Peyer's patch (tissue), 4 donors: ENCODE results near the gene RPTOR.

Experiments
- CTCF ChIP-seq, 6 experiments: fragments of 450-650 bp in 4 of 6; fragments of 200-600 bp in 2 of 6; sonication (generic) in 1 of 6; IDR thresholded peaks; one replicate each; pipeline ENCODE4 v1.5.1; 2017 to 2019; ENCODE audit warnings: antibody characterized with exemption in 6 of 6, mild to moderate bottlenecking in 3 of 6, moderate library complexity in 1 of 6
- POLR2A ChIP-seq, 2 donors: fragments of 450-650 bp; IDR thresholded peaks; one replicate each; pipeline ENCODE4 v1.5.1; 2017; ENCODE audit warnings: antibody characterized with exemption in 2 of 2, mild to moderate bottlenecking in 2 of 2, moderate library complexity in 2 of 2

- TF ChIP-seq POLR2A (IDR thresholded peaks at IDR 0.05) (no peak), CTCF (IDR thresholded peaks at IDR 0.05) (no peak)
Measured at GRCh38 chr17:80829166-80829813, 284.7 kb downstream of the RPTOR start.
